ENCODE data around the gene XAGE1A. TPM values are rescaled to one million over a fixed set of nuclear protein-coding genes. Genes with fewer than 3 reads are reported as not detected.
"Not testable (repeated sequence)": the region's sequence is repeated elsewhere in the genome, so short reads cannot be mapped to it uniquely, and the experiment has no call there.

Gene XAGE1A, protein sequence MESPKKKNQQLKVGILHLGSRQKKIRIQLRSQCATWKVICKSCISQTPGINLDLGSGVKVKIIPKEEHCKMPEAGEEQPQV
- not detected in 2 replicates for total RNA-seq

DNA sequence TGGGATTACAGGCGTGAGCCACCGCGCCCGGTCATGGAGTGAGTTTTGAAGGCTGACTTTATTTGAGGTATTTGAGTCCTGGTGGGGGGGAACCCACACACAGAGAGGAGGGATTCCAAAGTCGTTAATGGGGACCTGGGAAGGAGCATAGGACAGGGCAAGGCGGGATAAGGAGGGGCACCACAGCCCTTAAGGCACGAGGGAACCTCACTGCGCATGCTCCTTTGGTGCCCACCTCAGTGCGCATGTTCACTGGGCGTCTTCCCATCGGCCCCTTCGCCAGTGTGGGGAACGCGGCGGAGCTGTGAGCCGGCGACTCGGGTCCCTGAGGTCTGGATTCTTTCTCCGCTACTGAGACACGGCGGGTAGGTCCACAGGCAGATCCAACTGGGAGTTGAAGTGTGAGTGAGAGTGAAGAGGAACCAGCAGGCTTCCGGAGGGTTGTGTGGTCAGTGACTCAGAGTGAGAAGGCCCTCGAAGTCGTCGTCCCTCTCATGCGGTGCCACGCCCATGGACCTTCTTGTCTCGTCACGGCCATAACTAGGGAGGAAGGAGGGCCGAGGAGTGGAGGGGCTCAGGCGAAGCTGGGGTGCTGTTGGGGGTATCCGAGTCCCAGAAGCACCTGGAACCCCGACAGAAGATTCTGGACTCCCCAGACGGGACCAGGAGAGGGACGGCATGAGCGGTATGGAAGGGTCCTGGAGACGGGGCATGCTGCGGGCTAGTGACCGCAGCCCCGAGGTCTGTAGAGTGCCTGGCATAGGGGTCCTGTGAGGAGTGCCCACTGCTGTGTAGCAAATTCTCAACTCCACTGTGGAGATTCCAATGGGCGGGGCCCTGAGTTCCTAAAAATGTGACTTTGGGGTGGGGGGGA, at the start of gene XAGE1A:
TSS of gene XAGE1A (plus strand) at position 264 of the 874 bp plus-strand sequence. CDS start 1,554 bp downstream, outside the sequence.
- H3K36me3 Mint-ChIP-seq (ENCODE audit: low read depth); H3K27ac Mint-ChIP-seq; H3K9me3 Mint-ChIP-seq; H3K4me1 Mint-ChIP-seq (ENCODE audit: low read depth); H3K27me3 Mint-ChIP-seq (ENCODE audit: low read depth); intact Hi-C loops (cut with micrococcal nuclease); DNase-seq (ENCODE audit: low spot score); H3K4me3 Mint-ChIP-seq (ENCODE audit: low read depth): not testable (repeated sequence)

DNA sequence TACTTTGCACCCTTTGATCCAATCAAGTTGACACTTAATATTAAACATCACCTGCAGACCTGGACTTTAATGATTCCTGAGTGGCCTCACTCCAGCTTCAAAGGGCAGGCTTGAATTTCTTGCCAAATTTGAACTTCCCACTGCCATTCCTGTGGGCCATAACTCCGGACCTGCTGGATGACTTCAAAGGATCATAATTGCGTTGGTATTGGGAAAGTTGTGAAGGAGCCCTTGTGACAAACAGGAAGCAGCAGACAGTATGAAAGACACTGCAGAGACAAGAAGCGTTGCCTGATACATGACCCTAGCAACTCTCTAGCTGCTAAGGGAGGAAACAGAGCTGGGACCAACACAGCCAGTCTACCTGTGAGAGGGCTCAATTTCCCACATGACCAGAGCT, 43.6 kb upstream of the XAGE1A start:
- H3K4me1 Mint-ChIP-seq (ENCODE audit: low read depth); intact Hi-C loops (cut with micrococcal nuclease); H3K9me3 Mint-ChIP-seq; H3K36me3 Mint-ChIP-seq (ENCODE audit: low read depth); H3K27me3 Mint-ChIP-seq (ENCODE audit: low read depth); DNase-seq (ENCODE audit: low spot score); H3K27ac Mint-ChIP-seq; H3K4me3 Mint-ChIP-seq (ENCODE audit: low read depth): not testable (repeated sequence)

GRCh38 chrX:52471301-52471700, 24.3 kb upstream of the XAGE1A start:
- H3K36me3 Mint-ChIP-seq (ENCODE audit: low read depth); H3K9me3 Mint-ChIP-seq; H3K4me3 Mint-ChIP-seq (ENCODE audit: low read depth); intact Hi-C loops (cut with micrococcal nuclease); H3K27ac Mint-ChIP-seq; H3K4me1 Mint-ChIP-seq (ENCODE audit: low read depth); DNase-seq (ENCODE audit: low spot score); H3K27me3 Mint-ChIP-seq (ENCODE audit: low read depth): not testable (repeated sequence)

DNA sequence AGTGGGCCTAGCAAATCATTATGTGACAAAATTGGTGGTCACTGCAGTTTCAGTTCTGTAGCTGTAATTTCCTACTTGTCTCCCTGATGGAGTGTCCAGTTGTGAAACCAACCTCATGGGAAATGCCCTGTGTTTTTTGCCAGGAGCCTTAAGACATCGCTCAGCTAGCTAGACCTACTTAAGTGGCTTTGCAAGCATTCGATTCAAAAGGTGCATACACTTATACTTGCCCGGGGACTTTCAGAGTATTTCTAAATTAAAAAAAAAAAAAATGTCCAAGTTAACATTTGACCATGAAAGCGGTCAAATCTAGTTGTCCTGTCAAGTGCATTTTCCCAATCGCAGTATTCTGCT, 788 bp downstream of the XAGE1A start:
- H3K27ac Mint-ChIP-seq; intact Hi-C loops (cut with micrococcal nuclease); H3K36me3 Mint-ChIP-seq (ENCODE audit: low read depth); H3K4me3 Mint-ChIP-seq (ENCODE audit: low read depth); H3K27me3 Mint-ChIP-seq (ENCODE audit: low read depth); H3K4me1 Mint-ChIP-seq (ENCODE audit: low read depth); H3K9me3 Mint-ChIP-seq; DNase-seq (ENCODE audit: low spot score): not testable (repeated sequence)

- H3K9me3 Mint-ChIP-seq; DNase-seq (ENCODE audit: low spot score); H3K4me1 Mint-ChIP-seq (ENCODE audit: low read depth); intact Hi-C loops (cut with micrococcal nuclease); H3K27me3 Mint-ChIP-seq (ENCODE audit: low read depth); H3K27ac Mint-ChIP-seq; H3K4me3 Mint-ChIP-seq (ENCODE audit: low read depth); H3K36me3 Mint-ChIP-seq (ENCODE audit: low read depth): not testable (repeated sequence)
Measured at GRCh38 chrX:52501362-52501761, 5.8 kb downstream of the XAGE1A start.

DNA sequence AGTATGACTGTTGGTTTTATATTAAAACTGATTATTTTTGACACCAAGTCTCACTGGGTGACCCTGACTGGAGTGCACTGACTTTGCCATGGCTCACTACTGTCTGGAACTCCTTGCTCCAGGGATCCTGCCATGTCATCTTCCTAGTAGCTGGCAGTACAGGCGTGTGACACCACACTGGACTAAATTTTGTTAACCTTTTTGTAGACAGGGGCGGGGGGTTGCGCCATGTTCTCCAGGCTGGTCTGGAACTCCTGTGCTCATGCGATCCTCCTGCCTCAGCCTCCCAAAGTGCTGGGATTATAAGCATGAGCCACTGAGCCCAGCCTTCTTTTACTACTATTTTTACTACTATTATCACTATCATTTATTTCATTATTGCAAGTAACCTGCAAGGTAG, 8.9 kb downstream of the XAGE1A start:
- no peaks in the 10 kb centered on the region for H3K4me1 Mint-ChIP-seq (ENCODE audit: low read depth)
- intact Hi-C loops (cut with micrococcal nuclease) = no loop called here
- no peak for DNase-seq (ENCODE audit: low spot score)
- no peaks in the 10 kb centered on the region for H3K36me3 Mint-ChIP-seq (ENCODE audit: low read depth)
- H3K9me3 Mint-ChIP-seq = no peaks in the 10 kb centered on the region
- no peak overlapping the region for H3K4me3 Mint-ChIP-seq (ENCODE audit: low read depth)
- no peak overlapping the region for H3K27ac Mint-ChIP-seq
- H3K27me3 Mint-ChIP-seq (ENCODE audit: low read depth) = no peaks in the 10 kb centered on the region

- Mint-ChIP-seq H3K27ac (no peak overlapping the region), H3K4me1 (ENCODE audit: low read depth) (no peaks in the 10 kb centered on the region), H3K9me3 (no peaks in the 10 kb centered on the region), H3K27me3 (ENCODE audit: low read depth) (no peaks in the 10 kb centered on the region), H3K4me3 (ENCODE audit: low read depth) (no peak overlapping the region), H3K36me3 (ENCODE audit: low read depth) (no peaks in the 10 kb centered on the region)
- no peak for DNase-seq (ENCODE audit: low spot score)
- intact Hi-C loops (cut with micrococcal nuclease) = no loop called here
Measured at GRCh38 chrX:52507331-52507730, 11.7 kb downstream of the XAGE1A start.

DNA sequence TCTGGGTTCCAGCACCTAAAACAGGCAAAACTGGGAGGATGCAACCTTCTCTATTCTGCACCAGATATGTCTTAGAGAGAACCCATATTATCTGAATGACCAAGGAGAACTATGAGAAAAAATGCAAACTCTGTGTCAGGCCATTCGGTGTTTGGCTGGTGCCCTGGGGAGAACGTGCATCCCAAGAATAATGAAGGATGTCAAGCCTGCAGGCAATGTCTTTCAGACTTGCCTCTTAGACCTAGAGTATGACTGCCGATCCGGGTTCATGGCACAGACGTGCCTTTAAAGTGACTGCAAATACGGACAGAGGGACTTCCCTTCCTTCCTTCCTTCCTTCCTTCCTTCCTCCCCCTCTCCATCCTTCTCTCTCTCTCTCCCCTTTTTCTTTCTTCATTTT, 14.3 kb downstream of the XAGE1A start:
- Mint-ChIP-seq H3K4me1 (ENCODE audit: low read depth) (no peaks in the 10 kb centered on the region), H3K9me3 (no peaks in the 10 kb centered on the region), H3K27ac (no peak overlapping the region), H3K4me3 (ENCODE audit: low read depth) (no peak overlapping the region), H3K27me3 (ENCODE audit: low read depth) (no peaks in the 10 kb centered on the region), H3K36me3 (ENCODE audit: low read depth) (no peaks in the 10 kb centered on the region)
- intact Hi-C loops (cut with micrococcal nuclease) = no loop called here
- no peak for DNase-seq (ENCODE audit: low spot score)

DNA sequence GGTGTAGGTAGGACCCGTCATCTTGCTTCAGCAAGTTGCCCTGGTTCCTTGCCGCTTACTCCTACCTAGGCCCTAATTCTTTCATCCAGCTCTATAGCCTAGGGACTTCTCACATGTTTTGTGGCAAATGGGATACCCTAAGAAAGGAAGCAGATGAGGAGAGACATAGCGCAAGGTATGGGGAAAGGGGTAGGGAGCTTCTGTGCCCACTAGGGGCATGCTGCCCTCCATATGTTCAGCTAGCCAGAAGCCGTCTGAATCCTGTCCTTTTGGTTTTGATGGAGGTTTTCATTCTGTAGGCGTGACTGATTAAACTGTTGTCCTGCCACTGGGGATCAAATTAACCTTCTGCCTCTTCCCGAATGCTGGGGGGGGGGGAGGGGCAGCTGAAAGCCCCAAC, 15.5 kb downstream of the XAGE1A start:
- H3K4me1 Mint-ChIP-seq (ENCODE audit: low read depth); intact Hi-C loops (cut with micrococcal nuclease); H3K27ac Mint-ChIP-seq; H3K9me3 Mint-ChIP-seq; DNase-seq (ENCODE audit: low spot score); H3K4me3 Mint-ChIP-seq (ENCODE audit: low read depth); H3K36me3 Mint-ChIP-seq (ENCODE audit: low read depth); H3K27me3 Mint-ChIP-seq (ENCODE audit: low read depth): not testable (repeated sequence)

DNA sequence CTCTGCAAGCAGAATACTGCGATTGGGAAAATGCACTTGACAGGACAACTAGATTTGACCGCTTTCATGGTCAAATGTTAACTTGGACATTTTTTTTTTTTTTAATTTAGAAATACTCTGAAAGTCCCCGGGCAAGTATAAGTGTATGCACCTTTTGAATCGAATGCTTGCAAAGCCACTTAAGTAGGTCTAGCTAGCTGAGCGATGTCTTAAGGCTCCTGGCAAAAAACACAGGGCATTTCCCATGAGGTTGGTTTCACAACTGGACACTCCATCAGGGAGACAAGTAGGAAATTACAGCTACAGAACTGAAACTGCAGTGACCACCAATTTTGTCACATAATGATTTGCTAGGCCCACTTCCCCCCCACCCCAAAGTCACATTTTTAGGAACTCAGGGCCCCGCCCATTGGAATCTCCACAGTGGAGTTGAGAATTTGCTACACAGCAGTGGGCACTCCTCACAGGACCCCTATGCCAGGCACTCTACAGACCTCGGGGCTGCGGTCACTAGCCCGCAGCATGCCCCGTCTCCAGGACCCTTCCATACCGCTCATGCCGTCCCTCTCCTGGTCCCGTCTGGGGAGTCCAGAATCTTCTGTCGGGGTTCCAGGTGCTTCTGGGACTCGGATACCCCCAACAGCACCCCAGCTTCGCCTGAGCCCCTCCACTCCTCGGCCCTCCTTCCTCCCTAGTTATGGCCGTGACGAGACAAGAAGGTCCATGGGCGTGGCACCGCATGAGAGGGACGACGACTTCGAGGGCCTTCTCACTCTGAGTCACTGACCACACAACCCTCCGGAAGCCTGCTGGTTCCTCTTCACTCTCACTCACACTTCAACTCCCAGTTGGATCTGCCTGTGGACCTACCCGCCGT, 20.7 kb downstream of the XAGE1A start:
- H3K27ac Mint-ChIP-seq; H3K27me3 Mint-ChIP-seq (ENCODE audit: low read depth); H3K4me3 Mint-ChIP-seq (ENCODE audit: low read depth); DNase-seq (ENCODE audit: low spot score); H3K4me1 Mint-ChIP-seq (ENCODE audit: low read depth); H3K9me3 Mint-ChIP-seq; H3K36me3 Mint-ChIP-seq (ENCODE audit: low read depth); intact Hi-C loops (cut with micrococcal nuclease): not testable (repeated sequence)

- H3K9me3 Mint-ChIP-seq; intact Hi-C loops (cut with micrococcal nuclease); H3K27me3 Mint-ChIP-seq (ENCODE audit: low read depth); DNase-seq (ENCODE audit: low spot score); H3K36me3 Mint-ChIP-seq (ENCODE audit: low read depth); H3K4me1 Mint-ChIP-seq (ENCODE audit: low read depth); H3K27ac Mint-ChIP-seq; H3K4me3 Mint-ChIP-seq (ENCODE audit: low read depth): not testable (repeated sequence)
Measured at GRCh38 chrX:52516987-52517325, 21.3 kb downstream of the XAGE1A start, which contains the start of gene XAGE1B. XAGE1B (minus strand) TSS chrX:52517063; CDS start chrX:52515527, 1,536 bp downstream.

GRCh38 chrX:52541051-52541450, 45.4 kb downstream of the XAGE1A start:
- DNase-seq (ENCODE audit: low spot score); H3K27ac Mint-ChIP-seq; H3K27me3 Mint-ChIP-seq (ENCODE audit: low read depth); H3K4me1 Mint-ChIP-seq (ENCODE audit: low read depth); H3K9me3 Mint-ChIP-seq; intact Hi-C loops (cut with micrococcal nuclease); H3K4me3 Mint-ChIP-seq (ENCODE audit: low read depth); H3K36me3 Mint-ChIP-seq (ENCODE audit: low read depth): not testable (repeated sequence)

DNA sequence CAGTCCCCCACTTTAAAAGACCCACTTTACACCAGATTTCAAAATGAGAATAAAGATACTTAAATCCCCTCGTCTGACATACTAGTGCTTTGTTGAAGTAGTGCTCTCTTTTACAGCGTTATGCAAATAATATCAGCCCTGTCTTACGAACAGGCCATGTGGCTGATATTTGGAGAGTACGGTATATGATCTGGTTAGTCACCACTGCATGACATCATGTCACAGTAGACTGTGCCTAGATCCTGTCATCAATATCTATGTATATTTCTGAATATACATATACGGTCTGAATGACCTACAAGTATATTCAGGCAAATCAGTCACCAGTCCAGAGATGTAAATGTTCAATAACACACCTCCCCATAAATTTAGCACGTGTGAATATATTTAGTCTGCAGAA, 46.7 kb downstream of the XAGE1A start:
- no peaks in the 10 kb centered on the region for H3K4me1 Mint-ChIP-seq (ENCODE audit: low read depth)
- H3K36me3 Mint-ChIP-seq (ENCODE audit: low read depth) = no peaks in the 10 kb centered on the region
- H3K4me3 Mint-ChIP-seq (ENCODE audit: low read depth) = no peak overlapping the region
- no peaks in the 10 kb centered on the region for H3K9me3 Mint-ChIP-seq
- no peak for DNase-seq (ENCODE audit: low spot score)
- no peak overlapping the region for H3K27ac Mint-ChIP-seq
- intact Hi-C loops (cut with micrococcal nuclease) = no loop called here
- no peaks in the 10 kb centered on the region for H3K27me3 Mint-ChIP-seq (ENCODE audit: low read depth)
